HG03558 (cell line): ENCODE data around the gene CIAO1.

ENCODE experiments used
- ATAC-seq: cut with Tn5 transposase; IDR thresholded peaks from one replicate; pipeline ENCODE4 v1.9.1; 2021; ENCODE audit warnings: moderate number of reproducible peaks; ENCODE audit not compliant: unreplicated experiment; ENCODE audit errors: extremely low read depth

The CIAO1 gene

DNA sequence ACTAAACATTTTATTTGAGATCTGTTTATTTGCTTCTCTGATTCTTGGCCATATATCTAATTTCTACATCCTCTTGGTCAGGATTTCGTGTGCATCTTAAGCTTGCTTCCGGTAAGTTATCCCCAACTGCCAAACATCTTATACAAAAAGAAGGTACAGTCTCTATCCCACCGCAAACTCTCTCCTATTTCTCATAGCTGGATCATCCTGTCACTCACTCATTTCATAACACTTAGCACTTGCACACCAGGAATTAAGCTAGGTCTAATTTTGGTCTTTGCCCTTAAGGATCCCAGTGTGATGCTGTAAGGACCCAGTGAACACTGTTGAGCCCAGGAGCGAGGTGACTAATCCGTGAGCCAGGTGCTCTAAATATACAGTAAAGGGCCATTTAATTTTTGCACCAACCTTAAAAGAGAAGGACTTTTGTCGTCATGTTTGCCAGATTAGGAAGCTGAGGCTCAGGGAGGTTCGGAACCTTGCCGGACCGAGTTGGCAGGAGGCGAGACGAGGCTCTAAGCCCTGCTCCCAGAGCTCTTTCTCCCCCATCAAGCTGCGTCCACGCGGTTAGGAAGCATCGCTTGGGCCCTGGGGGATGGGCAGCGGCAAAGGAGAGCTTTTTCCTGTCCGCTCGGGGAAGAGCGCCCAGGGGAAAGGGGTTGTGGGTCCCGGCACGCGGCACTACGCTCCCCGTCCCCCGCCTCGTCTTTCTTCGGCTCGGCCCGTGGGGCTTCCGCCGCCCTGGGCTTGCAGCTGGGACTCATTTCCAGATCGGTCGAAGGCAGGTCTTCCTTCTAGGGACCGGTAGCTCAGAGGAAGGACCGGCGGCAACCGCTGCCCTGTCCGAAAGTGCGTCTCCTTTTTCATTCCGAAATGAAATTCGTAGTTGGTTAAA lies 55.0 kb downstream of the CIAO1 start:
- no peak for ATAC-seq
